H1 (cell line): ENCODE measurements around the gene SLC30A10. TPM values are rescaled to one million over a fixed set of nuclear protein-coding genes. Genes with fewer than 3 reads are reported as not detected.

Experiments
- CTCF ChIA-PET: fragments of 300-600 bp; sonication (Branson Sonifier 250); formaldehyde crosslinking; loops from one replicate; lab custom pipeline; 2021; ENCODE audit not compliant: partially characterized antibody; lab: Charles Lee
- POLR2A ChIA-PET: fragments of 300-600 bp; sonication (Branson Sonifier 250); formaldehyde crosslinking; loops from one replicate; lab custom pipeline; 2021; ENCODE audit warnings: inconsistent platforms; ENCODE audit not compliant: partially characterized antibody; lab: Charles Lee
- DNase-seq, 2 experiments: peaks; one replicate each; pipeline versions ENCODE4 v3.0.0 to v3.0.0-alpha.2; 2010 to 2022; ENCODE audit warnings: low spot score in 2 of 2, low read depth in 1 of 2, mixed read lengths in 1 of 2
- FAIRE-seq: peaks from 2 replicates; lab custom pipeline; 2011; peaks lifted over from hg19 to GRCh38; lab: Jason Lieb, UNC
- H2AFZ ChIP-seq: 2 replicates; pipeline ENCODE4 v1.8.1; 2012; ENCODE audit warnings: low read length, inconsistent platforms
- H2AK5ac ChIP-seq: 2 replicates; pipeline ENCODE4 v1.6.1; 2013; ENCODE audit warnings: low read depth, low read length
- H2BK120ac ChIP-seq: replicated peaks from 2 replicates; pipeline ENCODE3; 2013; ENCODE audit warnings: low read depth, low read length, inconsistent platforms
- H2BK12ac ChIP-seq: 2 replicates; pipeline ENCODE4 v1.6.1; 2013; ENCODE audit warnings: low read depth, low read length
- H2BK15ac ChIP-seq: 2 replicates; pipeline ENCODE4 v1.6.1; 2013; ENCODE audit warnings: low read length
- H2BK20ac ChIP-seq: 2 replicates; pipeline ENCODE4 v1.6.1; 2013; ENCODE audit warnings: low read length
- H2BK5ac ChIP-seq: 2 replicates; pipeline ENCODE4 v1.6.1; 2013; ENCODE audit warnings: low read depth, low read length
- H3K14ac ChIP-seq: 2 replicates; pipeline ENCODE4 v1.6.1; 2013; ENCODE audit warnings: inconsistent platforms; ENCODE audit not compliant: insufficient read length
- H3K18ac ChIP-seq: 2 replicates; pipeline ENCODE4 v1.6.1; 2013; ENCODE audit warnings: low read length; ENCODE audit errors: extremely low read depth
- H3K23ac ChIP-seq: 2 replicates; pipeline ENCODE4 v1.6.1; 2013; ENCODE audit warnings: inconsistent platforms; ENCODE audit not compliant: insufficient read length
- H3K23me2 ChIP-seq: 2 replicates; pipeline ENCODE4 v1.6.1; 2013; ENCODE audit warnings: low read depth, low read length
- H3K27ac ChIP-seq: 2 replicates; pipeline ENCODE4 v1.6.1; 2011; ENCODE audit warnings: low read depth, low read length, inconsistent platforms
- H3K27me3 ChIP-seq, 4 experiments: replicated peaks in 1 of 4; 1 replicate in 1 of 4; 2 replicates in 3 of 4; pipeline versions ENCODE4 v1.6.1 to v1.8.1; 2011 to 2013; ENCODE audit warnings: low read length in 3 of 4, mild to moderate bottlenecking in 3 of 4, inconsistent platforms in 2 of 4, mixed read lengths in 2 of 4, moderate library complexity in 1 of 4; ENCODE audit not compliant: control insufficient read depth in 3 of 4, insufficient read depth in 3 of 4; ENCODE audit errors: extremely low read depth in 1 of 4
- H3K36me3 ChIP-seq, 4 experiments: 2 replicates each; pipeline versions ENCODE4 v1.6.1 to v1.8.1; 2011 to 2013; ENCODE audit warnings: mild to moderate bottlenecking in 4 of 4, low read length in 3 of 4, moderate library complexity in 2 of 4, control low read depth in 1 of 4, inconsistent platforms in 1 of 4; ENCODE audit not compliant: insufficient read depth in 4 of 4, control insufficient read depth in 2 of 4
- H3K4ac ChIP-seq: replicated peaks from 2 replicates; pipeline ENCODE3; 2013; ENCODE audit warnings: low read length, low read depth, mixed read lengths, inconsistent platforms; ENCODE audit not compliant: insufficient read length
- H3K4me1 ChIP-seq, 4 experiments: replicated peaks in 1 of 4; 1 replicate in 1 of 4; 2 replicates in 3 of 4; pipeline versions ENCODE4 v1.6.1 to v1.8.1; 2011 to 2013; ENCODE audit warnings: low read length in 3 of 4, inconsistent platforms in 2 of 4, mixed read lengths in 1 of 4; ENCODE audit not compliant: insufficient read depth in 4 of 4, control insufficient read depth in 3 of 4
- H3K4me2 ChIP-seq, 2 experiments: 2 replicates each; pipeline versions ENCODE4 v1.6.1 to v1.8.1; 2011 to 2013; ENCODE audit warnings: low read depth in 2 of 2, low read length in 2 of 2, control low read depth in 1 of 2, inconsistent platforms in 1 of 2, mild to moderate bottlenecking in 1 of 2; ENCODE audit not compliant: insufficient read depth in 1 of 2
- H3K4me3 ChIP-seq, 4 experiments: fragments of 200-600, 300-600 bp in 1 of 4; sonication (generic), shearing (Covaris generic), sonication (Bioruptor Twin) in 1 of 4; 2 replicates each; pipeline versions ENCODE4 v1.5.1 to v1.8.1; 2011 to 2016; ENCODE audit warnings: low read length in 4 of 4, low read depth in 3 of 4, control low read depth in 2 of 4, inconsistent platforms in 2 of 4, mild to moderate bottlenecking in 2 of 4, mixed read lengths in 1 of 4, moderate library complexity in 1 of 4; ENCODE audit not compliant: insufficient read depth in 2 of 4; ENCODE audit errors: extremely low read depth in 1 of 4
- H3K56ac ChIP-seq: replicated peaks from 2 replicates; pipeline ENCODE3; 2013; ENCODE audit warnings: low read depth, mild to moderate bottlenecking, mixed read lengths, low read length, inconsistent platforms; ENCODE audit not compliant: insufficient read length
- H3K79me1 ChIP-seq: 2 replicates; pipeline ENCODE4 v1.6.1; 2013; ENCODE audit warnings: low read depth, low read length, control low read depth
- H3K79me2 ChIP-seq, 2 experiments: 2 replicates each; pipeline versions ENCODE4 v1.6.1 to v1.8.1; 2012 to 2013; ENCODE audit warnings: low read length in 2 of 2, mild to moderate bottlenecking in 2 of 2, inconsistent platforms in 1 of 2; ENCODE audit not compliant: insufficient read depth in 2 of 2, control insufficient read depth in 1 of 2
- H3K9ac ChIP-seq, 4 experiments: replicated peaks in 1 of 4; 1 replicate in 1 of 4; 2 replicates in 3 of 4; pipeline versions ENCODE4 v1.6.1 to v1.8.1; 2011 to 2013; ENCODE audit warnings: low read depth in 3 of 4, low read length in 3 of 4, control low read depth in 2 of 4, mild to moderate bottlenecking in 2 of 4, moderate library complexity in 2 of 4, inconsistent platforms in 1 of 4; ENCODE audit errors: extremely low read depth in 1 of 4
- H3K9me3 ChIP-seq, 2 experiments: 2 replicates each; pipeline versions ENCODE4 v1.6.1 to v1.8.1; 2012 to 2013; ENCODE audit warnings: mild to moderate bottlenecking in 2 of 2, moderate library complexity in 2 of 2, control low read depth in 1 of 2, inconsistent platforms in 1 of 2, low read depth in 1 of 2, low read length in 1 of 2, mixed read lengths in 1 of 2; ENCODE audit not compliant: insufficient read depth in 2 of 2
- H4K20me1 ChIP-seq, 2 experiments: replicated peaks in 1 of 2; 2 replicates each; pipeline versions ENCODE3 to v1.8.1; 2011 to 2013; ENCODE audit warnings: inconsistent platforms in 2 of 2, low read length in 2 of 2, mild to moderate bottlenecking in 1 of 2; ENCODE audit not compliant: insufficient read depth in 2 of 2, control insufficient read depth in 1 of 2
- H4K5ac ChIP-seq: 2 replicates; pipeline ENCODE4 v1.6.1; 2013; ENCODE audit warnings: low read length, low read depth, mixed read lengths, inconsistent platforms; ENCODE audit not compliant: insufficient read length
- H4K8ac ChIP-seq: 2 replicates; pipeline ENCODE4 v1.8.0; 2013; ENCODE audit warnings: mild to moderate bottlenecking, moderate library complexity, low read length, inconsistent platforms; ENCODE audit not compliant: insufficient read depth; ENCODE audit errors: extremely low read depth
- H4K91ac ChIP-seq: replicated peaks from 2 replicates; pipeline ENCODE3; 2013; ENCODE audit warnings: low read length, mixed read lengths, inconsistent platforms; ENCODE audit not compliant: insufficient read length
- ASH2L ChIP-seq: fragments of 200-600, 300-600 bp; sonication (generic); IDR thresholded peaks from one replicate; pipeline ENCODE4 v1.7.1; 2017; ENCODE audit warnings: low read length
- BCL11A ChIP-seq, 2 experiments: IDR thresholded peaks; one replicate each; pipeline ENCODE4 v1.6.1; 2011; ENCODE audit warnings: low read depth in 2 of 2, low read length in 2 of 2, mild to moderate bottlenecking in 2 of 2
- EP300 ChIP-seq, 2 experiments: IDR thresholded peaks; 1 replicate in 1 of 2; 2 replicates in 1 of 2; pipeline ENCODE4 v1.6.1; 2011 to 2012; ENCODE audit warnings: low read depth in 2 of 2, low read length in 2 of 2, mild to moderate bottlenecking in 2 of 2, borderline replicate concordance in 1 of 2, inconsistent platforms in 1 of 2, moderate library complexity in 1 of 2
- GABPA ChIP-seq: IDR thresholded peaks from 2 replicates; pipeline ENCODE4 v1.6.1; 2011; ENCODE audit warnings: mild to moderate bottlenecking, low read length, moderate library complexity, borderline replicate concordance; ENCODE audit not compliant: insufficient read depth
- JUN ChIP-seq: IDR thresholded peaks from 2 replicates; pipeline ENCODE4 v1.6.1; 2011; ENCODE audit warnings: low read depth, mild to moderate bottlenecking, improper control_type of control experiment, low read length
- RNF2 ChIP-seq: fragments of 200-900, 300-1000 bp; sonication (generic); IDR thresholded peaks from 2 replicates; pipeline ENCODE4 v1.7.1; 2016; ENCODE audit warnings: borderline replicate concordance, low read depth, mild to moderate bottlenecking, antibody characterized with exemption, low read length; ENCODE audit not compliant: poor library complexity, severe bottlenecking; ENCODE audit errors: missing control alignments
- SP1 ChIP-seq: IDR thresholded peaks from 2 replicates; pipeline ENCODE4 v1.6.1; 2011; ENCODE audit warnings: low read depth, low read length
- SRF ChIP-seq: IDR thresholded peaks from 2 replicates; pipeline ENCODE4 v1.6.1; 2011; ENCODE audit warnings: mild to moderate bottlenecking, low read depth, low read length, moderate library complexity
- TAF1 ChIP-seq: IDR thresholded peaks from 2 replicates; pipeline ENCODE4 v1.6.1; 2011; ENCODE audit warnings: mild to moderate bottlenecking, low read depth, low read length
- WGBS, 2 experiments: shearing (Covaris generic) in 1 of 2; methylation state at CpG; one replicate each; pipeline versions ENCODE4 v1.1.6 to v1.1.7; 2013 to 2015; ENCODE audit warnings: low lambda C conversion rate in 2 of 2, mixed read lengths in 2 of 2, inconsistent platforms in 1 of 2, low coverage in 1 of 2, missing lambda C conversion rate in 1 of 2; ENCODE audit not compliant: insufficient replicate concordance in 2 of 2, insufficient coverage in 1 of 2, insufficient read length in 1 of 2; ENCODE audit errors: extremely low coverage in 1 of 2, missing lambda C conversion rate in 1 of 2; 5-methylcytosine and 5-hydroxymethylcytosine counted together
- polyA plus RNA-seq, 7 experiments: library from polyadenylated mRNA; depleted of rRNA in 3 of 7; stranded (reverse) in 5 of 7; unstranded in 2 of 7; fragments of >200 nt in 5 of 7; fragments of 200-250 nt in 2 of 7; gene quantifications; 1 replicate in 5 of 7; 2 replicates in 1 of 7; 4 replicates in 1 of 7; pipeline versions ENCODE4 v1.2.1 to v1.2.3, GENCODE V29; 2011 to 2013; ENCODE audit warnings: missing spikeins in 2 of 7, mixed read lengths in 2 of 7
- total RNA-seq: library from RNA; stranded (reverse); fragmentation: NEBNext Ultra II Directional; extraction: Animal tissue kit (Norgen Biotek cat#: 25700); gene quantifications from 2 replicates; pipeline ENCODE4 v1.2.1, GENCODE V29; 2021
- TF ChIP-seq, protein P1 (sequence below): IDR thresholded peaks from 2 replicates; pipeline ENCODE4 v1.6.1; 2011; ENCODE audit warnings: low read length, improper control_type of control experiment

SLC30A10 gene
- total and polyA plus RNA-seq, 2 of the 8 experiments (the other 6 are each of a cell fraction or from before 2014, with no cell fraction given): 0.23 to 0.61 TPM

DNA sequence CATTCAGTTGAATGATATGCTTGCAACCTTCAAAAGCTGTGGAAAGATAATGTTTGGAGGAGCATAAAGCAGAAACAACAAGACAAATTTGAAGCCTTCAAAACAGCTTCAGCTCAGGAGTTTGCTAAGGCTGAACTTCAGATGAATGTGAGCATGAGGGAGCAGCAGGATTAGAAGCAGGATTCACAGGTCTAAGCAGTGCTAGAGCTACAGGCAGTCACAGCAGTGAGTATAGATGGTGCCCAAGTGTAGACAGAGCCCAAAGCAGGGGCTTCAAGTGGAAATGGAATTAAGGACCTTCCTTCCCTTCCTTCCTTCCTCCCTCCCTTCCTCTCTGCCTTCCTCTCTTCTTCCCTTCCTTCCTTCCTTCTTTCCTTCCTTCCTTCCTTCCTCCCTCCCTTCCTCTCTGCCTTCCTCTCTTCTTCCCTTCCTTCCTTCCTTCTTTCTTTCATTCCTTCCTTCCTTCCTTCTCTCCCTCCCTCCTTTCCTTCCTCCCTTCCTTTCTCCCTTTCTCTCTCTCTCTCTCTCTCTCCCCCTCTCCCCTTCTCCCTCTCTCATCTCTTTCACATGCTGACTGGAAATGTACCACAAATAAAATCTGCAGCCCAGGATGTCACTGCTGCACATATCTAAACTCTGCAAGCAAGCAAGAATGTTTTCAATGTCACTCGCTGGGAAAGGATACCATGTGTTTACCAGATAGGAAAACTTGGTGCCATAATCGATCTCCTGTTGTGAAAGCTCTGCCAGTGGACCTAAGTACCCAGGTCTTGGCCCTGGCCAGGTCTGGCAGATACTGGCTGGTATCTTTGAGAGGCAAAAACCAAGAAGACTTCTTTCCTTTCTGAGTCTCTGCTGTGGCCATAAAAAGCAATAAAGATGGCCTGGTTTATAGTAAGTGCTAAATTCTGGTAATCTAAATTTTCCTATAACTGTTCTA, 13.1 kb upstream of the SLC30A10 start:
- Histone ChIP-seq H4K20me1 (no peaks in the 10 kb centered on the region), H3K23ac (no peak overlapping the region), H2BK5ac (no peak overlapping the region), H2BK15ac (no peak overlapping the region), H3K79me1 (no peaks in the 10 kb centered on the region), H3K79me2 (no peaks in the 10 kb centered on the region), H3K27me3 (no peaks in the 10 kb centered on the region), H3K56ac (no peak overlapping the region), H3K23me2 (no peaks in the 10 kb centered on the region), H3K4ac (no peak overlapping the region), H2BK12ac (no peak overlapping the region), H3K27ac (no peak overlapping the region), H3K9ac (no peak overlapping the region), H2BK120ac (no peak overlapping the region), H4K5ac (no peak overlapping the region), H3K4me3 (no peak overlapping the region), H3K4me2 (no peak overlapping the region), H2BK20ac (no peak overlapping the region), H2AFZ (peak overlapping the region; percentile 43; the same call in 1 of the 2 replicates), H3K18ac (no peak overlapping the region), H4K8ac (no peak overlapping the region), H2AK5ac (no peak overlapping the region), H3K9me3 (no peaks in the 10 kb centered on the region), H3K14ac (no peak overlapping the region), H3K36me3 (no peaks in the 10 kb centered on the region), H3K4me1 (no peaks in the 10 kb centered on the region), H4K91ac (no peak overlapping the region)
- DNase-seq (no peak), FAIRE-seq (no peak)
- CTCF ChIA-PET: interaction anchor here (0.7 kb wide), 1 partner anchor 174 kb away, joined by 3 read pairs; no protein-coding TSS in a partner anchor
- POLR2A ChIA-PET: no interaction called here
- 67% methylated on average over 2 of the region's 2 CpGs; no CpG with 5 or more reads in 1 of the 2 experiments for WGBS, 2 experiments
- no peak for TF ChIP-seq ASH2L
- TF ChIP-seq JUN: no peak
- TF ChIP-seq BCL11A (IDR thresholded peaks at IDR 0.05; ENCODE audit: low read depth in 2 of 2, low read length in 2 of 2): no peak
- no peak for TF ChIP-seq SP1
- TF ChIP-seq RNF2: no peak
- no peak for TF ChIP-seq EP300 (IDR thresholded peaks at IDR 0.05; ENCODE audit: borderline replicate concordance in 1 of 2, low read depth in 2 of 2, low read length in 2 of 2)
- TF ChIP-seq TAF1: no peak
- TF ChIP-seq GABPA: no peak
- TF ChIP-seq, protein P1, sequence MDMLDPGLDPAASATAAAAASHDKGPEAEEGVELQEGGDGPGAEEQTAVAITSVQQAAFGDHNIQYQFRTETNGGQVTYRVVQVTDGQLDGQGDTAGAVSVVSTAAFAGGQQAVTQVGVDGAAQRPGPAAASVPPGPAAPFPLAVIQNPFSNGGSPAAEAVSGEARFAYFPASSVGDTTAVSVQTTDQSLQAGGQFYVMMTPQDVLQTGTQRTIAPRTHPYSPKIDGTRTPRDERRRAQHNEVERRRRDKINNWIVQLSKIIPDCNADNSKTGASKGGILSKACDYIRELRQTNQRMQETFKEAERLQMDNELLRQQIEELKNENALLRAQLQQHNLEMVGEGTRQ: no peak
- TF ChIP-seq SRF: no peak
